Natural killer cell treated with Interleukin-12 subunit alpha and Interleukin-12 subunit beta and Interleukin-15 and Interleukin-18, amount 100 ng/mL, for 72 hours (primary cell): ENCODE data around the gene TAF4B. TPM values are rescaled to one million over a fixed set of nuclear protein-coding genes. Genes with fewer than 3 reads are reported as not detected.
"Not testable (repeated sequence)": the region's sequence is repeated elsewhere in the genome, so short reads cannot be mapped to it uniquely, and the experiment has no call there.

ENCODE experiments used
- ATAC-seq, 2 donors: fragments of 150-1000 bp; cut with Tn5 transposase in 1 of 2; sonication (Bioruptor Pico), chemical (Tn5 transposase) in 1 of 2; 2 replicates each; pipeline ENCODE4 v1.10.0; 2021
- DNase-seq: peaks from one replicate; pipeline ENCODE4 v3.0.0; 2022; ENCODE audit warnings: low spot score
- H3K27ac Mint-ChIP-seq, 2 donors: 1 replicate in 1 of 2; 2 replicates in 1 of 2; pipeline ENCODE4 v1.8.0; 2022; ENCODE audit warnings: mixed read lengths in 2 of 2, mild to moderate bottlenecking in 1 of 2, moderate library complexity in 1 of 2
- H3K27me3 Mint-ChIP-seq, 2 donors: 1 replicate in 1 of 2; 2 replicates in 1 of 2; pipeline ENCODE4 v1.8.0; 2022; ENCODE audit warnings: mixed read lengths in 2 of 2
- H3K36me3 Mint-ChIP-seq: one replicate; pipeline ENCODE4 v1.8.0; 2022; ENCODE audit warnings: mixed read lengths
- H3K4me1 Mint-ChIP-seq, 2 donors: 1 replicate in 1 of 2; 2 replicates in 1 of 2; pipeline ENCODE4 v1.8.0; 2022; ENCODE audit warnings: low read depth in 2 of 2, mixed read lengths in 2 of 2, mild to moderate bottlenecking in 1 of 2
- H3K4me3 Mint-ChIP-seq: one replicate; pipeline ENCODE4 v1.8.0; 2022; ENCODE audit warnings: mixed read lengths
- H3K9me3 Mint-ChIP-seq: 2 replicates; pipeline ENCODE4 v1.8.0; 2022; ENCODE audit warnings: mixed read lengths
- total RNA-seq, 2 donors: library from RNA; stranded (reverse); gene quantifications; one replicate each; pipeline ENCODE4 v1.2.3, GENCODE V29; 2022

The TAF4B gene
- total RNA-seq, 2 donors from 2014 or later: 4.2 to 14.5 TPM

- Mint-ChIP-seq H3K27me3 (no peaks in the 10 kb centered on the region), H3K4me1 (no peaks in the 10 kb centered on the region), H3K36me3 (no peaks in the 10 kb centered on the region), H3K4me3 (no peak overlapping the region), H3K27ac (no peak overlapping the region), H3K9me3 (no peaks in the 10 kb centered on the region)
- ATAC-seq: no peak
- DNase-seq: no peak
Observed at GRCh38 chr18:26419746-26420145, 193.5 kb downstream of the TAF4B start.

- DNase-seq (no peak), ATAC-seq (no peak)
- H3K9me3 Mint-ChIP-seq: no peaks in the 10 kb centered on the region
- no peaks in the 10 kb centered on the region for H3K27me3 Mint-ChIP-seq
- H3K36me3 Mint-ChIP-seq: no peaks in the 10 kb centered on the region
- no peaks in the 10 kb centered on the region for H3K4me1 Mint-ChIP-seq
- H3K4me3 Mint-ChIP-seq: no peak overlapping the region
- H3K27ac Mint-ChIP-seq: no peak overlapping the region
Observed at GRCh38 chr18:26421503-26421902, 195.3 kb downstream of the TAF4B start.

GRCh38 chr18:26421931-26422330 lies 195.7 kb downstream of the TAF4B start:
- Mint-ChIP-seq H3K4me3 (no peak overlapping the region), H3K27ac (no peak overlapping the region), H3K9me3 (no peaks in the 10 kb centered on the region), H3K36me3 (no peaks in the 10 kb centered on the region), H3K4me1 (no peaks in the 10 kb centered on the region), H3K27me3 (no peaks in the 10 kb centered on the region)
- DNase-seq (no peak), ATAC-seq (no peak)

- no peak overlapping the region for H3K4me3 Mint-ChIP-seq
- DNase-seq (no peak), ATAC-seq (peak in 1 of 2 donors; percentile 50)
- no peaks in the 10 kb centered on the region for H3K36me3 Mint-ChIP-seq
- H3K27me3 Mint-ChIP-seq: no peaks in the 10 kb centered on the region
- H3K4me1 Mint-ChIP-seq: no peaks in the 10 kb centered on the region
- no peak overlapping the region for H3K27ac Mint-ChIP-seq
- no peaks in the 10 kb centered on the region for H3K9me3 Mint-ChIP-seq
Observed at GRCh38 chr18:26422472-26423162, 196.4 kb downstream of the TAF4B start.

GRCh38 chr18:26424428-26425147 lies 198.3 kb downstream of the TAF4B start:
- Mint-ChIP-seq H3K27ac (no peak overlapping the region), H3K4me1 (no peaks in the 10 kb centered on the region), H3K4me3 (no peak overlapping the region), H3K36me3 (no peaks in the 10 kb centered on the region), H3K9me3 (no peaks in the 10 kb centered on the region), H3K27me3 (peaks cover 0 to 2% of the 10 kb centered on the region in 2 donors)
- no peak for ATAC-seq
- no peak for DNase-seq

- Mint-ChIP-seq H3K4me1 (no peaks in the 10 kb centered on the region), H3K27me3 (peaks cover 0 to 2% of the 10 kb centered on the region in 2 donors), H3K4me3 (no peak overlapping the region), H3K9me3 (no peaks in the 10 kb centered on the region), H3K27ac (no peak overlapping the region), H3K36me3 (no peaks in the 10 kb centered on the region)
- DNase-seq (no peak), ATAC-seq (no peak)
Observed at GRCh38 chr18:26425148-26425531, 198.9 kb downstream of the TAF4B start.

- ATAC-seq (no peak), DNase-seq (no peak)
- Mint-ChIP-seq H3K36me3 (no peaks in the 10 kb centered on the region), H3K27me3 (peaks cover 10 to 18% of the 10 kb centered on the region in 2 donors), H3K4me3 (no peak overlapping the region), H3K9me3 (no peaks in the 10 kb centered on the region), H3K27ac (no peak overlapping the region), H3K4me1 (no peaks in the 10 kb centered on the region)
Observed at GRCh38 chr18:26429535-26430226, 203.4 kb downstream of the TAF4B start.

- no peak for DNase-seq
- no peaks in the 10 kb centered on the region for H3K9me3 Mint-ChIP-seq
- H3K36me3 Mint-ChIP-seq: no peaks in the 10 kb centered on the region
- H3K4me3 Mint-ChIP-seq: no peak overlapping the region
- peaks cover 20 to 34% of the 10 kb centered on the region in 2 donors for H3K27me3 Mint-ChIP-seq
- ATAC-seq: no peak
- H3K4me1 Mint-ChIP-seq: no peaks in the 10 kb centered on the region
- no peak overlapping the region for H3K27ac Mint-ChIP-seq
Observed at GRCh38 chr18:26432651-26433424, 206.6 kb downstream of the TAF4B start.

- no peak for ATAC-seq
Observed at GRCh38 chr18:26434887-26435286, 208.6 kb downstream of the TAF4B start.

GRCh38 chr18:26435415-26436095 lies 209.3 kb downstream of the TAF4B start:
- Mint-ChIP-seq H3K9me3 (no peaks in the 10 kb centered on the region), H3K4me3 (no peak overlapping the region), H3K27me3 (peaks cover 25 to 37% of the 10 kb centered on the region in 2 donors), H3K27ac (no peak overlapping the region), H3K4me1 (no peaks in the 10 kb centered on the region), H3K36me3 (no peaks in the 10 kb centered on the region)
- ATAC-seq (peak in 1 of 2 donors; percentile 29), DNase-seq (no peak)

More at GRCh38 chr18:26434887-26435286, 208.6 kb downstream of the TAF4B start:
- H3K9me3 Mint-ChIP-seq: no peaks in the 10 kb centered on the region
- H3K36me3 Mint-ChIP-seq: no peaks in the 10 kb centered on the region
- DNase-seq: no peak
- peaks cover 25 to 40% of the 10 kb centered on the region in 2 donors for H3K27me3 Mint-ChIP-seq
- H3K27ac Mint-ChIP-seq: no peak overlapping the region
- H3K4me3 Mint-ChIP-seq: no peak overlapping the region
- H3K4me1 Mint-ChIP-seq: no peaks in the 10 kb centered on the region

- Mint-ChIP-seq H3K36me3 (no peaks in the 10 kb centered on the region), H3K9me3 (no peaks in the 10 kb centered on the region), H3K27me3 (peaks cover 23 to 29% of the 10 kb centered on the region in 2 donors), H3K4me1 (no peaks in the 10 kb centered on the region), H3K27ac (no peak overlapping the region), H3K4me3 (no peak overlapping the region)
- DNase-seq (no peak), ATAC-seq (no peak)
Observed at GRCh38 chr18:26436176-26437051, 210.2 kb downstream of the TAF4B start.

GRCh38 chr18:26437634-26438033 lies 211.4 kb downstream of the TAF4B start:
- not testable (repeated sequence) for H3K4me1 Mint-ChIP-seq, DNase-seq, H3K4me3 Mint-ChIP-seq, H3K9me3 Mint-ChIP-seq, H3K36me3 Mint-ChIP-seq, H3K27ac Mint-ChIP-seq, ATAC-seq
- peaks cover 21 to 34% of the 10 kb centered on the region in 2 donors for H3K27me3 Mint-ChIP-seq
